ENCODE data around the gene EVI5L.

DNA sequence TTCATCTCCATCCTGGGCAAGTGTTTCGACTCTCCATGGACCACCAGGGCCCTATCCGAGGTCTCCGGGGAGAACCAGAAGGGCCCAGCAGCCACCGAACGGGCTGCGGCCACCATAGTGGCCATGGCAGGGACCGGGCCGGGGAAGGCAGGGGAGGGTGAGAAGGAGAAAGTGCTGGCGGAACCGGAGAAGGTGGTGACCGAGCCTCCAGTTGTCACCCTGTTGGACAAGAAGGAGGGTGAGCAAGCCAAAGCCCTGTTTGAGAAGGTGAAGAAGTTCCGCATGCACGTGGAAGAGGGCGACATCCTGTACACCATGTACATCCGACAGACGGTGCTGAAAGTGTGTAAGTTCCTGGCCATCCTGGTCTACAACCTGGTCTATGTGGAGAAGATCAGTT, 68.9 kb downstream of the EVI5L start:
- TF ChIP-seq POLR2A (IDR thresholded peaks at IDR 0.05) (no peak), CTCF (IDR thresholded peaks at IDR 0.05) (no peak)

Measured in prostate gland (tissue), 2 donors.